ENCODE results near the gene HSD17B14.
A peak's percentile ranks its signal among the peaks of the same experiment; 100 is the strongest.

The HSD17B14 gene

GRCh38 chr19:48826606-48827020, 9.7 kb downstream of the HSD17B14 start:
- DNase-seq (ENCODE audit: low spot score): no peak

- DNase-seq (ENCODE audit: low spot score): no peak
These were observed 13.8 kb downstream of the HSD17B14 start for GRCh38 chr19:48822514-48822913.

DNA sequence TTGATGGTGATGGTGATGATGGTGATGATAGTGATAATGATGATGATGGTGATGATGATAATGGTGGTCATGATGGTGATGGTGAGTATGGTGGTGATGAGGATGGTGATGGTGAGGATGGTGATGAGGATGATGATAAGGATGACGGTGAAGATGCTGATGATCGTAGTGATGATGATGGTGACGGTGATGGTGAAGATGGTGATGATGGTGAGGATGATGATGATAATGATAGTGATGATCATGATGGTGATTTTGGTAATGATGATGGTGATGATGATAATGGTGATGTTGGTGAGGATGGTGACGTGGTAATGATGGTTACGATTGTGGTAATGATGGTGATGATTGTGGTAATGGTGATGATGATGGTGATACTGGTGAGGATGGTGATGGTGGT, 14.7 kb downstream of the HSD17B14 start:
- DNase-seq (ENCODE audit: low spot score): no peak

DNA sequence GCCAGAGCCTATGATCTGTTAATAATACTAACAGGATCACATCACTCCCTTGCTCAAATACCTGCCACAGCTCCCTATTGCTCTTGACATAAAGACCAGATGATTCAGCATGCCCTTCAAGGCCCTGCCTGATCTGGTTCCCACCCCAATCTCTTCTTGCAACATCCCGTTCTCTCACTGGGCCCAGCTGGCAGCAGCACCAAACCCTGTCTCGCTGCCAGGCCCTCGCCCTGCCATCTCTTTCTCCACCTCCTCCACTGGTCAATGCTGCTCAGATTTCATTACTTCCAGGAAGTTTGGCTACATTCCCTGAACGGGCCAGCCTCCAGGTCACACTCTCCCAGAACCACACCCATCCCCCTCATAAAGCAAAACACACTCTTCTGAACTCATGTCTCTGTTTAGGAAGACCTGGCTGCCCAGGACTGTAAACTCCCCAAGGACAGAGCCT, 16.9 kb downstream of the HSD17B14 start:
- no peak for DNase-seq (ENCODE audit: low spot score)

GRCh38 chr19:48818234-48818820, 18.0 kb downstream of the HSD17B14 start:
- DNase-seq (ENCODE audit: low spot score): no peak

DNA sequence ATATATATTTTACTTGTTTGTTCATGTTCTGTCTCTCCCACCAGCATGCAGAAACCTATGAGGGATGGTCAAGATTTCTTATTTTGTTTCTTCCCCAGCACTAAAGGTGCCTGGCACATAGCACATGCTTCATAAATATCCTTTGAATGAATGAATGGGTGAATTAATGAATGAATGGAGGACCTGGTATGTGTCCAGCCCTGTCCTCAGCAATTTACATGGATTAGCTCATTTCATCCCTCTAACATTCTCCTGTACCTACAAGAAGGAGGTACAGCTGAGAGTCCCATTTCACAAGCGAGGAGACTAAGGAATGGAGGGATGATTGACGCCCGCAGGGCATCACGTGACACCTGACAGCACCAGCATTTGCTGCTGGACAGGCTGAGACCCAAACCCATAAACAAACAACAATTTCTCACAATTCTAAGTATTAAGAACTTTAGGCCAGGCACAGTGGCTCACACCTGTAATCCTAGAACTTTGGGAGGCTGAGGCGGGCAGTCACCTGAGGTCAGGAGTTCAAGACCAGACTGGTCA, 18.6 kb downstream of the HSD17B14 start:
- no peak for DNase-seq (ENCODE audit: low spot score)

GRCh38 chr19:48815870-48816501, 20.3 kb downstream of the HSD17B14 start:
- peak; percentile 20 for DNase-seq (ENCODE audit: low spot score)

- no peak for DNase-seq (ENCODE audit: low spot score)
These were observed 21.4 kb downstream of the HSD17B14 start for GRCh38 chr19:48814895-48815294.

- no peak for DNase-seq (ENCODE audit: low spot score)
These were observed 23.0 kb downstream of the HSD17B14 start for GRCh38 chr19:48813123-48813913.

DNA sequence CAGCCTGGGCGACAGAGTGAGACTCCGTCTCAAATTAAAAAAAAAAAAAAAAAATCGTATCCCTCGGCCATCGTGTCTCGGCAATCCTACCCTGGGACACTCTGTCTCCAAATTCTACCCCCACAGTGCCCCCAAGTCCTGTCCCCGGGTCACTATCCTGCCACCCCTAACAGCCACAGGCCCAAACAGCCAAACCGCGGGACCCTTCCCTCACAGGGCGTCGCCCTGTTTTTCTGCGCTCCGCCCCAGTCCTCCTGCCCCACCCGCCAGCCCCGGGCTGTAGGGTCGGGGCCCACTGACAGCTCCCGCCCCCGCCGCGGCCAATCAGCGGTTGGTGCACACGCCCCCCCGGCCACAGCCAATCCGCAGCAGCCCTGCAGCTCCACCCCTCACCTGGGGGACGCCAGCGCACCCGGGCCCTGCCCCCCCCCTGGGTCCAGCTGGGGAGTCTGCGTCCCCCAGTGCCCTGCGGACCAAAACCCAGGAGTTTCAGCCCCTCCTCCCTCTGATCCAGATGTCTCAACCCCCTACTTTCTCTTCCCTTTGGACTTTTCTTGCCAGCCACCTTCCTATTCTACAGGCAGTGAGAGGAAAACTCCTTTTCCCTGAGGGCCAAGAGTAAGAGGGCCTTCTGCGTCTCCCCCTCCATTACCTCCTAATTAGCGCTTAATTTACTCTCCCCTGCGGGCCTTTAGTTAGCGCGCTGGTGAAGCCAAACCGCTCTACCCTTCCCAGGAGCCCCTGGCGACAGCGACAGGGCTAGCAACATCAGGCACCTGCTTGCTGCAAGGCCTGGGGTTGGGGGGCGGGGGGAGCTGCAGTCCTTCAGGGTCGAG, 24.0 kb downstream of the HSD17B14 start:
- DNase-seq (ENCODE audit: low spot score): peak; percentile 67

- DNase-seq (ENCODE audit: low spot score): no peak
These were observed 26.1 kb downstream of the HSD17B14 start for GRCh38 chr19:48810151-48810550.

- DNase-seq (ENCODE audit: low spot score): no peak
These were observed 28.5 kb downstream of the HSD17B14 start for GRCh38 chr19:48807590-48808308.

- peak; percentile 52 for DNase-seq (ENCODE audit: low spot score)
These were observed 29.3 kb downstream of the HSD17B14 start for GRCh38 chr19:48806818-48807589.

DNA sequence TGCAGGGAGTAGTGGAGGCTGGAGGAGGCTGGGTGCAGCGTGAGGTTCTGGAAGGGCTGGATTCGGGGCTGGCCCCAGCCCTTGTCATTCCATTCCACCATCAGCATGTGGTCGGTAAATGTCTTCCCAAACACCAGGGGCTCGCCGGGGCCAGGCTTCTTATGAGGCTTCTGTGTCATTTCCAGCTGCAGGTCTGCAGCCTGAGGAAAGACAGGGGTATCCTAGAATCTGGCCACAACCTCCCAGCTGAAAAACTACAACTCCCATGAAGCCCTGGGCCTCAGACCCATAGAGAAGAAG, 29.8 kb downstream of the HSD17B14 start:
- no peak for DNase-seq (ENCODE audit: low spot score)

GRCh38 chr19:48805452-48805851, 30.8 kb downstream of the HSD17B14 start:
- no peak for DNase-seq (ENCODE audit: low spot score)

DNA sequence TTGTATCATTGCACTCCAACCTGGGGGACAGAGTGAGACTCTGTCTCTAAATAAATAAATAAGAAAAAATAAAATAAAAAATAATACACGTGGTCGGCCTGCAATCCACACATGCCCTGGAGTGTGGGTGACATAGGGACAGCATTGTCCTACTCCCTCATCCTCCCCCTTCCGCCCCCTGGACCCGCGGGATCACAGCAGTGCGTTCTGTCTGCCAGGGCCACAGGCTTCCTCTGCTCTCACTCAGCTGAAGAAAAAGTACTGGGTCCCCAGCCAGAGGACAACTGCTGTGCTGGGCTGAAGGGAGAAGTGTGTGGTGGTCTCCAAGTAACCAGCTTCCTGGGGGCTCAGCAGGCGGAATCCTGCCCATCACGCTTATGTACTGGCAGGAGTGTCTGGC, 31.8 kb downstream of the HSD17B14 start:
- no peak for DNase-seq (ENCODE audit: low spot score)

GRCh38 chr19:48802623-48803022, 33.7 kb downstream of the HSD17B14 start:
- no peak for DNase-seq (ENCODE audit: low spot score)

- no peak for DNase-seq (ENCODE audit: low spot score)
These were observed 36.7 kb downstream of the HSD17B14 start for GRCh38 chr19:48799358-48800300.

GRCh38 chr19:48798937-48799336, 37.4 kb downstream of the HSD17B14 start:
- no peak for DNase-seq (ENCODE audit: low spot score)

DNA sequence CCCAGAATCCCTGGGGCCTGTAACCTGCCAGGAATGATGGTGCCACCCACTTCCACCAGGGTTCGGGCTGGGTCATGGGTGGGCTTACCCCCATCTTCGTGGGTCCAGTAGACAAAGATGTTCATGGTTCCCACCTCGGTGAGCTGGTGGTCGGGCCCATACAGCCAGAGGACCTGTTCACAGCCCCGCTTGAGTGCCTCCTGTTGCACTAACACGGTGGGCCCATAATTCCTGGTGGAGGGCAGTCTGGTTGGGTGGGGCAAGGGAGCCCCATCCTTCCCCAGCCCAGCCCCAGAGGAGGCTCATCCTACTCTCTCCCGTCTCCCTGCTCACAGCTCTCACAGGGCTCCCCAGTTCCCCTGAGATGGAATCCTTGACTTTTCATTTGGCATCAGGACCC, 39.2 kb downstream of the HSD17B14 start:
- no peak for DNase-seq (ENCODE audit: low spot score)
